CD4-positive, alpha-beta T cell treated with Interleukin-1 beta for 1 hour (primary cell): ENCODE data around the gene CASQ1.

Experiments used
- DNase-seq, 2 donors: peaks; one replicate each; pipeline ENCODE4 v3.0.0-alpha.2; 2020 to 2022

Gene CASQ1

GRCh38 chr1:160189649-160190625 lies at the start of gene CASQ1:
Gene CASQ1 (plus strand): TSS chr1:160190575. CDS start chr1:160190752, 177 bp downstream.
- DNase-seq: no peak

GRCh38 chr1:160143695-160144094 lies 46.7 kb upstream of the CASQ1 start:
- no peak for DNase-seq

- DNase-seq: no peak
Measured at GRCh38 chr1:160144921-160145320, 45.5 kb upstream of the CASQ1 start.

GRCh38 chr1:160146107-160146506 lies 44.3 kb upstream of the CASQ1 start:
- no peak for DNase-seq

- no peak for DNase-seq
Measured at GRCh38 chr1:160148121-160148520, 42.3 kb upstream of the CASQ1 start.

GRCh38 chr1:160149233-160149632 lies 41.1 kb upstream of the CASQ1 start:
- no peak for DNase-seq

- no peak for DNase-seq
Measured at GRCh38 chr1:160149716-160150115, 40.7 kb upstream of the CASQ1 start.

GRCh38 chr1:160151303-160151702 lies 39.1 kb upstream of the CASQ1 start, which contains the start of gene ATP1A4:
Gene ATP1A4 (plus strand): TSS chr1:160151603. CDS start chr1:160152041, 438 bp downstream.
- DNase-seq: no peak

- DNase-seq: no peak
Measured at GRCh38 chr1:160154790-160155189, 35.6 kb upstream of the CASQ1 start.

GRCh38 chr1:160156361-160156760 lies 34.0 kb upstream of the CASQ1 start:
- no peak for DNase-seq

GRCh38 chr1:160157174-160157573 lies 33.2 kb upstream of the CASQ1 start:
- no peak for DNase-seq

GRCh38 chr1:160158031-160158430 lies 32.3 kb upstream of the CASQ1 start:
- no peak for DNase-seq

GRCh38 chr1:160158534-160158933 lies 31.8 kb upstream of the CASQ1 start:
- DNase-seq: no peak

GRCh38 chr1:160159846-160160245 lies 30.5 kb upstream of the CASQ1 start:
- no peak for DNase-seq

- no peak for DNase-seq
Measured at GRCh38 chr1:160161965-160162705, 28.2 kb upstream of the CASQ1 start.

- DNase-seq: no peak
Measured at GRCh38 chr1:160162931-160163330, 27.4 kb upstream of the CASQ1 start.

- DNase-seq: no peak
Measured at GRCh38 chr1:160163615-160164014, 26.8 kb upstream of the CASQ1 start.

GRCh38 chr1:160164121-160164520 lies 26.3 kb upstream of the CASQ1 start:
- DNase-seq: no peak

GRCh38 chr1:160166166-160166868 lies 24.1 kb upstream of the CASQ1 start:
- no peak for DNase-seq

GRCh38 chr1:160167056-160167455 lies 23.3 kb upstream of the CASQ1 start:
- DNase-seq: no peak

GRCh38 chr1:160167580-160167979 lies 22.8 kb upstream of the CASQ1 start:
- DNase-seq: no peak

- DNase-seq: no peak
Measured at GRCh38 chr1:160168016-160168415, 22.4 kb upstream of the CASQ1 start.
